GM18526 (cell line): ENCODE measurements around the gene KLF1.

ENCODE experiments used
- POLR2A ChIP-seq: IDR thresholded peaks from 3 replicates; pipeline ENCODE4 v1.6.1; 2011; ENCODE audit not compliant: insufficient read length; ENCODE audit errors: extremely low read depth

Gene KLF1

GRCh38 chr19:12859546-12859945 lies 27.5 kb downstream of the KLF1 start:
- no peak for TF ChIP-seq POLR2A

GRCh38 chr19:12858041-12858928 lies 28.7 kb downstream of the KLF1 start:
- no peak for TF ChIP-seq POLR2A

- no peak for TF ChIP-seq POLR2A
These were observed 30.3 kb downstream of the KLF1 start for GRCh38 chr19:12856653-12857052.

GRCh38 chr19:12847159-12848139 lies 39.6 kb downstream of the KLF1 start:
- TF ChIP-seq POLR2A: no peak

- TF ChIP-seq POLR2A: no peak
These were observed 42.8 kb downstream of the KLF1 start for GRCh38 chr19:12843999-12844732.

GRCh38 chr19:12843328-12843727 lies 43.7 kb downstream of the KLF1 start:
- no peak for TF ChIP-seq POLR2A

GRCh38 chr19:12842511-12842910 lies 44.5 kb downstream of the KLF1 start:
- no peak for TF ChIP-seq POLR2A

GRCh38 chr19:12841094-12841493 lies 45.9 kb downstream of the KLF1 start:
- TF ChIP-seq POLR2A: no peak

- TF ChIP-seq POLR2A: no peak
These were observed 46.6 kb downstream of the KLF1 start for GRCh38 chr19:12840091-12841079.

- TF ChIP-seq POLR2A: no peak
These were observed 47.9 kb downstream of the KLF1 start for GRCh38 chr19:12838886-12839756.

- TF ChIP-seq POLR2A: no peak
These were observed 48.7 kb downstream of the KLF1 start, which contains the start of gene MAST1 for GRCh38 chr19:12838182-12838885. Gene MAST1, plus strand, starts transcription at chr19:12838515. Its CDS starts 58 bp downstream, at chr19:12838573.

GRCh38 chr19:12837225-12837624 lies 49.8 kb downstream of the KLF1 start:
- TF ChIP-seq POLR2A: no peak
